ENCODE measurements around the gene OR2T11.
"Not testable (repeated sequence)": the region's sequence is repeated elsewhere in the genome, so short reads cannot be mapped to it uniquely, and the experiment has no call there.

Gene OR2T11

DNA sequence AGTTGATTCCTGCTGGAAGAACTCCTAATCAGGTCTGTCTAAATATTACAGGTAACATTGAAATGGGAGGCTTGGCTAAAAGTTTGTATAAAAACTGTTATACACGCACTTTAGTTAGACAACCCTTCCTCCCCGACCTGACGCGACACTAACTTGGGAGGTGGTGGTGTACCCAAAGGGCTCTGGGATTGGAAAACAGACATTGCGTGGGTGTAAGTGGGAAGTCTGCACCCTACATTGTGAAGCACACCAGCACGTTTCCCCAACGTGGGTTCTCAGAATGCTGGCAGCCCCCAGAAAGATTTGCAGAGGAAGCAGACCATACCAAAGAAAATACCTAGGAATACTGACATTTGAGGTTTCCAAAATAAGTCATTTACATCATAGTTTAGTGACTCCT, 16.8 kb downstream of the OR2T11 start:
- DNase-seq: no peak

DNA sequence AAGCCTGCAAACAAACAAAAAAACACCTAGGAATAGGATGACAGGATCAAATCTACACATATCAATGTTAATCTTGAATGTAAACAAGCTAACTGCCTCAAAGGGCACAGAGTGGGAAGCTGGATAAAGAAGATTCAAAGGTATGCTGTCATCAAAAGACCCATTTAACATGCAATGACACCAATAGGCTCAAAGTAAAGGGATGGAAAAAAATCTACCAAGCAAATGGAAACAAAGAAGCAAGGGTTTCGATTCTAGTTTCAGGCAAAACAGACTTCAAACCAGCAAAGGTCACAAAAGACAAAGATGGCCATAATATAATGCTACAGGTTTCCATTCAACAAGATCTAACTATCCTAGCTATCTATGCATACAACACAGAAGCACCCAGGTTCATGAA, 21.1 kb downstream of the OR2T11 start:
- no peak for DNase-seq

DNA sequence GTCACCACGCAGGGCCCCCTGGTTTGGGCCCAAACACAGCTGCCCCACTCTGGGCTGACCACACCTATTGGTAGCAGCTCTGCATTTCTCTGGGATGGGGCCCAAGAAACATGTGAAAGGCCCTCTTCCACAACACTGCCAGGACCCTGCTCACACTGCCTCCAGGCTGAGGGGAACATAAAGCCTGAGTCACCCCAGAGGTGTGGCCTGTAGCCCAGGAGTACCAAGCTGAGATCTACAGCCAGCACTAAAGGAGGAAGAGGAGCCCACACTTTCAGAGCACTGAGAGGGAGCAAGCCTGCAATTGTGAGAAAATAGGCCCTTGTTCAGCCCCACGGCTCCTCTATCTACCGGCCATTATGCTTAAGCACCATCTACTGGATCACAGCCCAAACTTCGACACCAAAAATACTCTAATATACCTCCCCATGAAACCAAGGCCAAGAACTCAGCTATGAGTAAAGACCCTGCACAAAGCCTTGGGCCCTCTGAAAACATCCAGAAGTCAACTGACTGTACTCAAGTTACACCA, 22.9 kb downstream of the OR2T11 start:
- no peak for DNase-seq

DNA sequence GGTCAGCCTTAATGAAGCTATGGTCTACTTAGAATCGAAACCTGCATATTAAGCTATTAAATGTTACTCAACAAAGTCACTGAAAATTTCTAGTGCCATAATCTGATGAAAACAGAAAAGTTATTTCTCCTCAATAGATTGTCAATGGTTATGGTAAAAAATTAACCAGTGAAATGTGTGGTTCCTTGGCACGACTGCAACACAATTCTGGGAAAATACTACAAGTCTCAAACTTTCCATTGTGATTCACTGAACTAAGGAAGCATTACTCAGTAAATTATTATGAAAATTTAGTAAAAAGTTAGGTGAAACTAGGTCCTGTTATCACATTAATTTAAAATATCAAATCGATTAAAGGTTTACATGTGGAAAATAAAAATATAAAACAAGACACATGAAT, 24.6 kb downstream of the OR2T11 start:
- DNase-seq: no peak

DNA sequence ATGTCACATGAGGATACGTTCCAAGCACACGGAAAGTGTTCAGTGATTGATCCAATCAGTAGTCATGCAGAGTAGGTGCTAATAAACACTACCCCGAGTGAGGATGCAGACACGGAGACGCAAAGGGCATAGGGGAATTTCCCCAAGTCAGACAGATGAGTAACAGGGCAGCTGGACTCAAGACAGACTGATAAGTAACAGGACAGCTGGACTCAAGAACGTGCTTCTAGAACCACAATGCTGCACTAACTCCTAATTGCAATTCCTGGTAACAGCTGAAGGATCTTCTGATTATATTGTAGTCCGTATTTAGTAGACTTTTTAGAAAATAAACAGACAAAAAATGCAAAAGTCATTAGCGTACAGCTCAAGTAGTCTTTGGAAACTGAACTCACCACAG, 35.5 kb downstream of the OR2T11 start:
- DNase-seq: no peak

DNA sequence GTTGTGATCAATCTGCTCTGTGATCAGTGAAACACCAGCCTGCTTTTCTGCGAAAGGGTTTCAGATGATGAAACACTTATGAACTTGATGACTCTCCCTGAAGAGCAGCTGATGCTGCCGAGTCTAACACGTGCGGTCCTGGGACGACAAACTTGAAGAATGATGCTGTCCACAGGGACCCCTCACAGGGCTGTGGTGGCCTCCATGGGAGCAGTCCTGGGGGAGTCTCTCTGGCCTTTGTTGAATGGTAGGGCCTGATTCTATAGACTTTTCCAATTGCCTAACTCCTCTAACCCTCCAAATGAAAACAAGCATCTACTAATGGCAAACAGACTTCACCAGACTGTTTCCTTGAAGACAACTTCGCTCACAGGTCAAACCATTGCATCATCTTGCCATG, 37.3 kb downstream of the OR2T11 start, which contains the start of gene OR2T10:
Gene OR2T10 (minus strand): TSS at position 112 of the 400 bp plus-strand sequence. CDS start 3,932 bp downstream, outside the sequence.
- DNase-seq: no peak

DNA sequence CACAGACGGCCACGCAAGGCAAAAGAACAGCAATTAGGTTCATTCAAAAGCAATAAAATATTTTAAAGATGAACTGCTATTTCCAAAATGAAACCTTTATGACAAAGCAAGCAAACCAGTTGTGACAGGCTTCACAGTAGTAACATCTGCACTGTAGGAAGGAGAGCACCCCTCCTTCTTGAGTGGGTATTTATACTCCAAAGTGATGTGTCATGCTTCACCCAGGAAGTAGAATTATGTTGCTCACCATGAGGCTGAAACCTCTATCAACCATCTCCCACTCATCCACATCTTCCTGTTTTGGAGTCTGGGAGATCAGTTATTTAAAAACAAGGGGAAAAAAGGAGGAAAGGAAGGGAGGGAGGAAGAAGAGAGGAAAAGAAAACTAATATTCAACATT, 38.3 kb downstream of the OR2T11 start:
- DNase-seq: no peak

DNA sequence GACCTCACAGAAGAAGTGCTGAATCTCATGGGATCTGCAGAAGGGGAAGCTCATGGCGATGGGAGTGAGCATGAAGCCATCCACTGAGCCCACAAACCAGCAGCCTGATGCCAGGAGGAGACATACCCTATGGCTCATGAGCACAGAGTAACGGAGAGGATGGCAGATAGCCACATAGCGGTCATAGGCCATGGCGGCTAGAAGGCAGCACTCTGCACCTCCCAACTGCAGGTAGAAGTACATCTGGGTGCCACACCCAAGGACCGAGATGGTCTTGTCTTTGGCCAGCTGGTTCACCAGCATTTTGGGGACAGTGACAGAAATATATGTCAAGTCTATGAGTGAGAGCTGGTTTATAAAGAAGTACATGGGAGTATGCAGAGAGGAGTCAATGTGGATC, 41.7 kb downstream of the OR2T11 start:
- no peak for DNase-seq

DNA sequence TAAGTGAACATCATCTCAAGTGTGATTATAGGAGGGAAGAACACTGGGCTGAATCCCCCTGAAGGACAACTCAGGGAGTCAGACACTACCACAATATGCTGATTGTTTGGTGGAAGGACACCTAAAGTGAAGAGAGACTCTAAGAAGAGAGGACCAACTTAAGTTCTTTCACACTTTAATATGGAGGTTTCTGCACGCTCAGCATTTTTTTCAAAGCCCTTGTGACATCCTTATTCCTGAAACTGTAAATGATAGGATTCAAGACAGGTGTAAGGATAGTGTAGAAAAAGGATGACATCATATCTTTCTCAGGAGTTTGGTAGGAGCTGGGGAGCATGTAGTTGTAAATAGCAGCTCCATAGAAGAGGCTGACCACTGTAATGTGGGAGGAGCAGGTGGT, 42.2 kb downstream of the OR2T11 start:
- DNase-seq: no peak

DNA sequence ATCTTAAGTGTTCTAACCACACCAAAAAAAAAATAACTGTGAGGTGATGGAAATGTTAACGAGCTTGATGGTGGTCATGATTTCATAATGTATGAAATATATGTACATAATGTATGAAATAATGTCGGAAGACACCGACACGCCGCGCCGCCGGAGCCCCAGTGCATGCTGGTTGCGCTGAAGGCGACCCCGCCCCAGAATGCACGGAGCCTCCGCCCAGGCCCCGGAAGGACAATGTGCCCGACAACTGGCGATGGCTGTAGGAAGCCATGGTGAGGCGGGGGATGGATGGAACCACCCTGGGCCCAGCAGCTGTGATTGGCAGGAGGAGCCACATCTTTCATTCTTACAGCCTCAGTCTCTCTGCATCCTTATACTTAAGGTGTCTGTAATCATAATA, 44.8 kb downstream of the OR2T11 start:
- no peak for DNase-seq

DNA sequence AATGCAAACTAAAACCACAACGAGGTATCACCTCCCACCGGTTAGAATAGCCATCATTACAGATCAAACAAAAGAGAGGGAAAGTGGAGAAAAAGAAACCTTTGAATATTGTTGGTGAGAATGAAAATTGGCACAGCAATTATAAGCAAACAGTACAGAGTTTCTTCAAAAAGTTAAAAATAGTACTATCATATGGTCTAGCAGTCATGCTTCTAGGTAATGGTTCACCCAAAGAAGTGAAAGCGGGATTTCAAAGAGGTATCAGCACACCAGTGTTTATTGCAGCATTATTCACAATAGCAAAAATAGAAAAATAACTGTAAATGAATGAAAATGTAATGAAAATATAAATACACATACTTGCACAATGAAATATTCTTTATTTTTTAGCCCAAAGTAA, 45.6 kb downstream of the OR2T11 start:
- DNase-seq: no peak

DNA sequence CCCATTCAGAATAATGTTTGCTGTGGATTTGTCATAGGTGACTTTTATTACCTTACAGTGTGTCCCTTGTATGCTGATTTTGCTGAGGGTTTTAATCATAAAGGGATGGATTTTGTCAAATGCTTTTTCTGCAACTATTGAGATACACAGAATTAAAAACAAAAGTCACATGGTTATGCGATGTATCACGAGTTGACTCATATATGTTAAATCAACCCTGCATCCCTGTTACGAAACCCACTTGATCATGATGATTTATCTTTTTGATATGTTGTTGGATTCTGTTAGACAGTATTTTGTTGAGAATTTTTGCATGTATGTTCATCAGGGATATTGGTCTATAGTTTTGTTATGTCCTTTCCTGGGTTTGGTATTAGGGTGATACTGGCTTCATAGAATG, 49.6 kb downstream of the OR2T11 start:
- no peak for DNase-seq

DNA sequence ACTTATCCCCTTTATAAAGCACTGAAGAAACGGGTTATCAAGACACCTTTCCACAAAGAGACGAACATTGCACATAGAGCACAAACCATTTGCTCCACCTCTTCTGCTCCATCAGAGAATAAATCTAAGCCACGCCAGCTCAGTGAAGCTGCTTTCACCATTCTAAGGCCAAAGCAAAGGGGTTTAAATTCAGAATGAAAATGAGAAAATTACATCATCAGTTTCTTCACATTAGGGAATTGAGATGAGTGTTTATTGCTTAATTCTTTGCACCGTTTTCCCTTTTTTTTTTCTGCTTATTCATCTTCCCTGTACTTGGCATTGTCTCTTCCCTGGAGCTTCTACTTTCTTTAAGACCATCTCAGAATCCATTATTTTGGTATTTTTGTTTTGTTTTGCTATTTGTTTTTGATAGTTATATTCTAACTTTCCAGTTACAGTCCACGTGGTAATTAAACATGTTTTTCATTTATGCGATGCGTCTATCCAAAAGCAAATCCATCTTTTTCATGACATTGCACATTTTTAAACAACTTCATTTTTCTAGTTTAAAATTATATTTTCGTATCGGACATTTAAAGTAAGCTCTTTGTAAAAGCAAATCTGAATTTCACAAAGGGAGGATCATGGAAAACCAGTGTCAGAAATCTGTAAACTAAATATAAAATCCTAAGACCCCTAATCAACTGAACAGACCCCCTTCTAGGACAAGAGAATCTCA, 58.5 kb downstream of the OR2T11 start:
- no peak for DNase-seq

DNA sequence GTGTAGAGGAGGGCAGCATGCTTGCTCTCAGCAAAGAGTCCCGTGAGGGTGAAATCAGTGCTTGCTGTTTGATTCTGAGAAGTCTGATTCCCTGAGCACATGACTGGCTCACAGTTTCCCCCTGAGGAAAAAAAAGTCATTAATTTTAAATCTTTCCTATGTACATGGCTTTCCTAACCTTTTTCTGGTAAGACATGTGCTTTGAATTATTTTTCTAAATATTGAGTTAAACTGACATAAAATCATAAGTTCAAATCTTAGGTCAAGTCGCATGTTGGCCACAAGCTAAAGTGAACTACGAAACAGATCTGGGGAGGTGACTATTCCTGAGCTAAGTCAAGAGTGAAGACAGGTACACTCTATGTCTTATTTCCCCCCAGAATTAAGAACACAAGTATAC, 60.2 kb downstream of the OR2T11 start, which contains the start of gene OR2T34:
Gene OR2T34 (minus strand): TSS at position 101 of the 400 bp plus-strand sequence. CDS start 0 bp downstream, at position 101.
- not testable (repeated sequence) for DNase-seq

DNA sequence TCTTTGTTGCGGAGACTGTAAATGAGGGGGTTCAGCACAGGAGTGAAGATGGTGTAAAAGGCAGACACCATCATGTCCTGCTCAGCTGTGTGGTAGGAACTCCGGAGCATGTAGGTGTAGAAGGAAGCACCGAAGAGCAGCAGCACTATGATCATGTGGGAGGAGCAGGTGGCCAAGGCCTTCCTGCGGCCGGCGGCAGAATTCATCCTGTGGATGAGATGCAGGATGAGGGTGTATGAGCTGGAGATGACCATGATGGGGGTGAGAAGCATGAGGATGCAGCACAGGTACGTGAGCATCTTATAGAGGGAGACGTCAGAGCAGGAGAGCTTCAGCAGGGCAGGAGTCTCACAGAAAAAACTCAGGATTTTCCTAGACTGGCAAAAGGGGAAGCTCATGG, 61.0 kb downstream of the OR2T11 start:
- DNase-seq: not testable (repeated sequence)

Measured in activated gamma-delta T cell treated with Interleukin-2 at 50 U/mL for 16 hours (primary cell).